Stimulated activated CD8-positive, alpha-beta memory T cell treated with anti-CD3 and anti-CD28 coated beads, Interleukin-4, amount 100 ng/mL, for 1 hour (primary cell): ENCODE results near the gene MARVELD1.
"Not testable (repeated sequence)": the region's sequence is repeated elsewhere in the genome, so short reads cannot be mapped to it uniquely, and the experiment has no call there.

Source experiments
- DNase-seq, 2 donors: peaks; one replicate each; pipeline ENCODE4 v3.0.0-alpha.2; 2020; ENCODE audit warnings: low read depth in 2 of 2, low spot score in 1 of 2

MARVELD1 gene

GRCh38 chr10:97689559-97690020 is 23.9 kb upstream of the MARVELD1 start:
- DNase-seq, result no peak

DNA sequence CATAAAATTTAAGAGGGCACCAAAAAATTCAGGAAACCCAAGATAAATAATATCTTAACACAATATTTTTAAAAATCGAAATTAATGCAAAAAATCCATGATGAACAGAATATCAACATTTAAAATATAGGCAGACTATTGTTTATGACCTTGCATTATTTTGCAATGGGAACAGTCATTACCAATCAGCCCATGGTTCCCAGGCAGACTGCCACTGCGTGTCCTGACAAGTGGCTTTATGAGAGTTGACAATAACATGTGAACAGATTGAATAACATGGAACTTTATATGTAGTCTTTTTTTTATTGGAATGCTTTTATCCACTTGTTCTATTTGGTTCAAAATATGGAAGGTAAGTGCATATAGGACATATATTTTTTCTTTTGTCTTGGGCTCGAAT is 23.4 kb upstream of the MARVELD1 start:
- no peak for DNase-seq

- not testable (repeated sequence) for DNase-seq
Observed at GRCh38 chr10:97698072-97698655, 15.4 kb upstream of the MARVELD1 start.

DNA sequence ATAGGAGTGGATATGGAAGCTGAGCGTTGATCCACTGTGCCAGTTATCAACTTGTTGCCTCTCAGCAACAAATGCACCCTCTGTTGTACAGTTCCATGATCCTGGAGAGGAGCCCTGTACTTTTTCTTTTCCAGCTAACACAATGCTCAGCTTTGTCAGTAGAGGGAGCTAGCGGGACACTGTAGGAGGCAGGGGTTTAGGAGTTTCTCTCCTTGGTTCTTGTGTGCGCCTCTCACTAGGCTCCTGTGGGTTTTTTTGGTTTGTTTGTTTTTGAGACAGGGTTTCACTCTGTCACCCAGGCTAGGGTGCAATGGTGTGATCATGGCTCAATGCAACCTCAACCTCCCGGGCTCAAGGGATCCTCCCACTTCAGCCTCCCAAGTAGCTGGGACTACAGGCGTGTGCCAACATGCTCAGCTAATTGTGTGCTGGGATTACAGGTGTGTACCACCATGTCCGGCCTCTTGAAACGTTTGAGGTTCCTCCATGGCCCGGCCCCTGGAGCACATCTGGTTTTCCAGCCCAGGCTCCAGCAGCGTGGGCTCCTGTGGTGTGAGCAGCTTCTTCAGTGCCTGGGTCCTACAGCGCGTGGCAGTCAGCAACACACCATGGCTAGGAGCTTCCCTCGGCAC is 12.0 kb upstream of the MARVELD1 start:
- DNase-seq, result no peak

DNA sequence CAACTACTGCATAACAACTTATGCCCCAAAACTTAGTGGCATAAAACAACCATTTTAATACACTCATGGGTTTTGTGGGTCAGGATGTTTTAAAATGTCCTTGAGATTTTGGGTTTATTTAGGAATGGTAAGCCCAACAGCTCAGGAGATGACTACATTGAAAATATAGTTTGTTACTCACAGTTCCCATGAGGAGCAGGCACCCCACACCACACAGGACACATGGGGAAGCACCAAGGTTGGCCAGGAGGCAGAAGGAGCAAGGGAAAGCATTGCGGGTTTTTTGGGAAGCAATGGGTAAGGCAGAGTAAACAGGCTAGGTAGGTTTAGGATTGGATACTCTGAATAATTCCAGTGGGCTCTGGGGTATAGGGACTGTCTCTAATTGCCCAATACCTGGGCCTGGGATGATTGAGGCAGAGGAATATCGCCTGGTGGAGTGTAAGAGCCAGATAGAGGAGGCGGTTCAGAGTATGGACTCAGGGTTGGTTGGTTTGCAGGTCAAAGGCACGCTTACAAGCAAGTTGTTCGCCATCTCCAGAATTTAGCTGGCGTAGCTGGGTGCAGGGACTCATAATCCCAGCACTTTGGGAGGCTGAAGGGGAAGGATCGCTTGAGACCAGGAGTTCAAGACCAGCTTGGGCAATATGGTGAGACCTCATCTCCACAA is 10.0 kb upstream of the MARVELD1 start:
- no peak for DNase-seq

DNA sequence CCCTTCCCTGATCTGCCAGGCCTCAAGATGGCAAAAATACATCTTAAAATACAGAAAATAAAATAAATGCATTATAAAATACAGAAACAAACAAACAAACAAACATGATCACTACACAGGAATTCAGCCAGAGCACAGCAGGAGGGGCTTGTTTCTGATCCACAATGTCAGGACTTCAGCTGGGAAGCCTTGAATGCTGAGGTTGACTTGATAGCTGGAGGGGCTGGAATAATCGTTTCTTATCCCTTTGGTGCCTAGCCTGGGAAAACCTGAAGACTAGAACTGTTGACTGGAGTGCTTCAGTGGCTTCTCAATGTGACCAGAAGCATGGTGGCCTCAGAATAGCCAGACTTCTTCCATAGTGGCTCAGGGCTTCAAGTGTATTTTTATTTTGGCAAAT is 9.2 kb upstream of the MARVELD1 start:
- DNase-seq, result no peak

DNA sequence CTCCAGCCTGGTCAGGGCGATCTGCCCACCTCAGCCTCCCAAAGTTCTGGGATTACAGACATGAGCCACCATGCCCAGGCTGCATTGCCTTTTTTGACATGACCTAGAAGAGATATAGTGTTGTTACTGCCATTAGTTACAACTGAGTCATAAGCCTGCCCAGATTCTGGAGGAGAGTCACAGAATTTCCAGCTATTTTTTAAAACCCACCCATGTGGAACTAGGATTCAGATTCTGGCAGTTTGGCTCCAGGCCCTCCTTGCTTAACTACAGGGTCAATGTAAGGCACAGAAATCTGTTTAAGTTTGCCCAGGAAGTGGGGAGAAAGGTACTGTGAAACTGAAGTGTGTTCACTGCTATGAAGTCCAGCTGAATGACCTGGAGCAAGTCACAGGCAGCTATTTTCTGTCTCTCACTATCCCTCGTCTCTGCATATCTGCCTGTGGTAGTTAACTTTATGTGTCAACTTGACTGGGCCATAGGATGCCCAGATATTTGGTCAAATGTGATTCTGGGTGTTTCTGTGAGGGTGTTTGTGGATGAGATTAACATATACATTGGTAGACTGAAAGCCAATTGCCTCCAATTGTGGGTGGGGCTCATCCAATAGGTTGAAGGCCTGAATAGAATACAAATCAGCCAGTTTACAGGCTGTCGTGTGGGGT is 8.4 kb upstream of the MARVELD1 start:
- no peak for DNase-seq

DNA sequence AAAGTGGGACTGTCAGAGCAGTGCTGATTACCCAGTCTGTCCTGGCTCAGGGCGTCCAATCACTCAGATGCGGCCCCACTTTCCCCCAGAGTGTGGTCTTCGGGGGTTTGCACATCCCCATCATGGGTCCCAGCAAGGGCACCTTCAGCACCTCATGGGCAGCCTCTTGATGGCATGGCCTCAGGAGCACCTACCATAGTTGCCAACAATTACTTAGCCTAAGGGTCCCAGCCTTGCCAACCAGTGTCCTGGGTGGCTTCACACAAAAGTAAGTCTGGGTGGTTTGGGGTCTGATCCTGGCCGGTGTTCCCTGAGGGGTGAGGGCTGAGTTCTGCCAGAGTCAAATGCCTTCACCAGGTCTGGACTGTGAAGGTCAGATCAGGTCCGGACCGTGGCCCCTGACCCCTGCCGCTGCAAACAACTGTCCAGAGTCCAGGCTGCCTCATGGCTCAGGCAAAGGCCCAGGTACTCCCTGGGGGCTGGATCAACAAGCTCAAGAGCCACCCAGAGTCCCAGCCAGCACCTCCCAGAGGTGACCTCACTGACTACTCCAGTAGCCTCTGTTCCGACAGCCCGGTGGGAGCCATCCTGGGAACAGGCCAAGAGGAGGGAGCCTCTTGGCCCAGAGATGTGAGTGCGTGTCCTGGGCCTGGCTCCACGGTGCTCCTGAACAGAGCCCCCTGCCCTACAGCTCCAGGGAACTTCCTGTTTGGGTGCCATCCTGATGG is 6.2 kb upstream of the MARVELD1 start:
- no peak for DNase-seq

GRCh38 chr10:97708167-97708566 is 5.4 kb upstream of the MARVELD1 start:
- no peak for DNase-seq

- no peak for DNase-seq
Observed at GRCh38 chr10:97708976-97709946, 4.3 kb upstream of the MARVELD1 start.

GRCh38 chr10:97711640-97712572 is 1.6 kb upstream of the MARVELD1 start:
- DNase-seq, result no peak

GRCh38 chr10:97713826-97714400 is 383 bp downstream of the MARVELD1 start:
- peak in 1 of 2 donors; percentile 13 for DNase-seq

GRCh38 chr10:97714401-97715258 is 1.1 kb downstream of the MARVELD1 start:
- DNase-seq, result no peak

- no peak for DNase-seq
Observed at GRCh38 chr10:97715259-97715874, 1.8 kb downstream of the MARVELD1 start.

DNA sequence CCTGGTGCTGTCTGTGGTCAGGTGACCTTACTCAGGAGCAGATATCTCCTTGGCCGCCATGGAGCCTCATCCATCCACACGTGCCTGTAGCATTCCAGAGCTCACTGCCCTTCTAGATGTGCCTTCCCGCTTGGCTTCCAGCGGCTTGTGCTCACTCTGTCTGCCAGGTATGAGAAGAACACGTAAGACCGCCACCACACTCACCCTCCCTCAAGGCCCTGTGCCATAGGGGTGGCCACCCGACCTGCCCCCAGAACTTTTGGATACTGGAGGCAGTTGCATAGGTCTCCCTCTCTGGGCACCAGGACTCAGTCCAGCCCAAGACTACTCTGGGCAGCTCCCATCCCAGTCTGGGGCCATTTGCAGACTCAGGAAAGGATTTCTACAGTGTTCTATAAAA is 4.1 kb downstream of the MARVELD1 start:
- DNase-seq, result no peak

DNA sequence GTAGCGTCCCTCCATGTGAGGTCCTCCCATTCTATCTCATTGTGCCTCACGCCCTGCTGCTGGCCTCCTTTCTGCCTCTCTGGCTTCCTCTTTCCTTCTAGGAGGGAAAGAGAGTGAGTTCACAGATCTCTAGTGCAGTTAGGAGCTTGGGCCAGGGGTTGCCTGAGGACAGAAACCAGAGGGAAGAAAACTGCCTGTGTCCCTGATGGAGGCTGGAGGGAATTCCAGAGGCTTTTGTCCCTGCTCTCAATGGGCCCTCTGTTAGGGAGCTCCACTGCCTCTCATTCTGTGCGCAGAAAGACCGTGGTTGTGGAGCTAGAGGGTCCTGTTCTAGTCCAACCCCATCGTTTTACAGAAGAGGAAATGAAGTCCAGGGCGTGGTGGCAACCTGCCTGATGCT is 4.6 kb downstream of the MARVELD1 start:
- DNase-seq, result no peak

DNA sequence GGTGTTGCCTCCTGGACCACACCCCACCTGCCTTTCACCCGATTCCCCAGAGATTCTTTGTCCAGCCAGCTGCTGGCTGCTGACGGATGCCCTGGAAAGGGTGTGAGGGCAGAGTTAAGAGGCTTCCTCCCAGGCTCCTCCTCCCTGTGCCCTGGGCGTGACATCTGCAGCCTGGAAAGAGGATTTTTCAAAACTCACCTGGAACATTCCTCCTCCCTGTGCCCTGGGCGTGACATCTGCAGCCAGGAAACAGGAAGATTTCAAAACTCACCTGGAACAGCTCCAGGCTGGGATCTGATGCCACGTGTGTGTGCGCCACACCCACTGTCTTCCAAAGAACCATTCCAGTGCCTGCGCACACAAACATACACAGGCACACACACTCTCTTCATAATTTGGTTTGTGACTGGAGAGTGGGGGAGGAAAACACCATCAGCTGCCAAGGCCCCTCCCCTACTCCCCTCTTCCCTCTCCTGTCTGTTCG is 5.2 kb downstream of the MARVELD1 start:
- DNase-seq, result no peak
